ENCODE measurements around the gene CRNN. TPM values are rescaled to one million over a fixed set of nuclear protein-coding genes. Genes with fewer than 3 reads are reported as not detected.

Gene CRNN
- total and polyA plus RNA-seq, 4 donors = 1.4 to 3.0 TPM; not detected in 2

DNA sequence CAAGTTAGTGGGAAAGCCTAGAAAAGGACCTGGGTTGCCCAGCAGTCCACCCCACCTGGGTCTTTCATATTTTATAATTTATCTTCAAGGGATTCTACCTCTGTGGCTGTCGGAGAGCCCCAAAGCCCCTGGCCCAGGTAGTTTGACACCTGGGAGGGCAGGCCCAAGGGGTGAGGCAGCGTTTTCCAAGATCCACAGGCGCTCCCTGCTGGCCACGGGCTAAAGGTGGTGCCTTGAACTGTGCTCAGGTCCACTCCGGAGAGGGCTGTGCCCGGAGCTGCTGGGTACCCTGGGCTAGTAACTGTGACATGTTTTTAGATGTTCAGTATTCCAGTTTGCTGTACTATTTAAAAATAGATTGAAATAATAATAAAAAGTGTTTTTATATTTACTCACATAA, 37.2 kb upstream of the CRNN start:
- intact Hi-C loops (cut with DNase I) = no loop called here
- Histone ChIP-seq H3K4me1 (ENCODE audit: control insufficient read depth in 1 of 2, insufficient read depth in 2 of 2, low read length in 2 of 2) (no peaks in the 10 kb centered on the region), H3K27ac (ENCODE audit: low read depth in 1 of 2, low read length in 2 of 2) (no peak overlapping the region), H3K36me3 (ENCODE audit: control insufficient read depth in 1 of 2, insufficient read depth in 2 of 2, low read length in 1 of 2) (no peaks in the 10 kb centered on the region), H3K27me3 (ENCODE audit: control insufficient read depth in 1 of 2, insufficient read depth in 2 of 2, low read length in 1 of 2) (no peaks in the 10 kb centered on the region), H3K9me3 (ENCODE audit: control insufficient read depth, low read length) (no peaks in the 10 kb centered on the region), H3K4me3 (ENCODE audit: low read length in 2 of 2) (no peak overlapping the region)
- 58 to 59% methylated on average over 6 of the region's 6 CpGs for WGBS, 2 donors
- ATAC-seq (ENCODE audit: low FRiP score) (no peak), DNase-seq (no peak)

DNA sequence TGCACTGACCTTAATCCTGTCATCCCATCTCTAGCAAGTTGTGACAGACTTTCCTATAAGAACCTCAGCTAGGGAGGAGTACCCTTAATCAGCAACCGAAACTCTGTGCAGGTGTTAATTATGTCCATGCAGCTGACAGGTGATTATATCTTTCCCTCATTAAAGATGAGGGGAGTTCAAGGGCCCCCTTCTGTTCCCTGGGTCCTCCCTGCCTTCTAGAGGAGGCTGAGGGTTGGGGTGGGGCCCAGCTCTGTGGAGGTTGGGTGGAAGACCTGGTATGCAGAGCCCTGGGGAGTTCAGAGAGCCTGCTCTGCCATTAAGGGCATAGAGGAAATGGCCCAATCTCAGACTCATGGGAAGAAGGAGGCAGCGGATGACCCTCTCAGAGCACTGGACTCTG, 35.6 kb upstream of the CRNN start:
- whole genome bisulfite sequencing, 2 donors = 89 to 97% methylated on average over 2 of the region's 2 CpGs
- intact Hi-C loops (cut with DNase I) = no loop called here
- H3K4me1 ChIP-seq (ENCODE audit: control insufficient read depth in 1 of 2, insufficient read depth in 2 of 2, low read length in 2 of 2) = no peaks in the 10 kb centered on the region

GRCh38 chr1:152448496-152448895, 34.4 kb upstream of the CRNN start:
- DNase-seq = no peak
- no peaks in the 10 kb centered on the region for H3K27me3 ChIP-seq (ENCODE audit: control insufficient read depth in 1 of 2, insufficient read depth in 2 of 2, low read length in 1 of 2)
- H3K4me3 ChIP-seq (ENCODE audit: low read length in 2 of 2) = no peak overlapping the region
- no peaks in the 10 kb centered on the region for H3K4me1 ChIP-seq (ENCODE audit: control insufficient read depth in 1 of 2, insufficient read depth in 2 of 2, low read length in 2 of 2)
- intact Hi-C loops (cut with DNase I) = no loop called here
- H3K36me3 ChIP-seq (ENCODE audit: control insufficient read depth in 1 of 2, insufficient read depth in 2 of 2, low read length in 1 of 2) = no peaks in the 10 kb centered on the region
- H3K9me3 ChIP-seq (ENCODE audit: control insufficient read depth, low read length) = no peaks in the 10 kb centered on the region
- no peak overlapping the region for H3K27ac ChIP-seq (ENCODE audit: low read depth in 1 of 2, low read length in 2 of 2)
- ATAC-seq (ENCODE audit: low FRiP score) = no peak
- WGBS, 2 donors = 87 to 90% methylated on average over 5 of the region's 5 CpGs

More for the DNA sequence above, 35.6 kb upstream of the CRNN start:
- Histone ChIP-seq H3K9me3 (ENCODE audit: control insufficient read depth, low read length) (no peaks in the 10 kb centered on the region), H3K4me3 (ENCODE audit: low read length in 2 of 2) (no peak overlapping the region), H3K36me3 (ENCODE audit: control insufficient read depth in 1 of 2, insufficient read depth in 2 of 2, low read length in 1 of 2) (no peaks in the 10 kb centered on the region), H3K27me3 (ENCODE audit: control insufficient read depth in 1 of 2, insufficient read depth in 2 of 2, low read length in 1 of 2) (no peaks in the 10 kb centered on the region), H3K27ac (ENCODE audit: low read depth in 1 of 2, low read length in 2 of 2) (no peak overlapping the region)
- ATAC-seq (ENCODE audit: low FRiP score) (no peak), DNase-seq (no peak)

DNA sequence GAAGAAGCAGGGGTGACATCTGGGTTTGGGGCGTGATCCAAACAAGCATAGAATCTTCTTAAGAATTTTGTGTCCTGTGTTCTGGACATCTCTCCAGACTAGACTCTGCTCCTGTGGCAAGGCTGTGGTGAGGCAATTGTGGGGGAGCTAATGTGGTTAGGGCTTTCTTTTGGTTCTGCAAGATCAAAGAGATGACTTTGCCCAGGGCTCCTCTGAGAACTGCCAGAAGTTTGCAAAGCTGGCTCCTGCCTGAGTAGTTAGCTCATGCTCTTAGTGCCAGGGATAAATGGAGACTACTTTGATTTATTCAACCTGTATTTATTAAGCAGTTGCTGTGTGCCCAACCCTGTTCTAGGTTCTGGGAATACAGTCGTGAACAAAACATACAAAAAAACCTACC, 34.0 kb upstream of the CRNN start:
- intact Hi-C loops (cut with DNase I) = no loop called here
- H3K27ac ChIP-seq (ENCODE audit: low read depth in 1 of 2, low read length in 2 of 2) = no peak overlapping the region
- no peaks in the 10 kb centered on the region for H3K27me3 ChIP-seq (ENCODE audit: control insufficient read depth in 1 of 2, insufficient read depth in 2 of 2, low read length in 1 of 2)
- H3K4me1 ChIP-seq (ENCODE audit: control insufficient read depth in 1 of 2, insufficient read depth in 2 of 2, low read length in 2 of 2) = no peaks in the 10 kb centered on the region
- no peaks in the 10 kb centered on the region for H3K36me3 ChIP-seq (ENCODE audit: control insufficient read depth in 1 of 2, insufficient read depth in 2 of 2, low read length in 1 of 2)
- H3K4me3 ChIP-seq (ENCODE audit: low read length in 2 of 2) = no peak overlapping the region
- WGBS, 2 donors = 57 to 65% methylated on average over 2 of the region's 2 CpGs
- DNase-seq (no peak), ATAC-seq (ENCODE audit: low FRiP score) (no peak)
- H3K9me3 ChIP-seq (ENCODE audit: control insufficient read depth, low read length) = no peaks in the 10 kb centered on the region

DNA sequence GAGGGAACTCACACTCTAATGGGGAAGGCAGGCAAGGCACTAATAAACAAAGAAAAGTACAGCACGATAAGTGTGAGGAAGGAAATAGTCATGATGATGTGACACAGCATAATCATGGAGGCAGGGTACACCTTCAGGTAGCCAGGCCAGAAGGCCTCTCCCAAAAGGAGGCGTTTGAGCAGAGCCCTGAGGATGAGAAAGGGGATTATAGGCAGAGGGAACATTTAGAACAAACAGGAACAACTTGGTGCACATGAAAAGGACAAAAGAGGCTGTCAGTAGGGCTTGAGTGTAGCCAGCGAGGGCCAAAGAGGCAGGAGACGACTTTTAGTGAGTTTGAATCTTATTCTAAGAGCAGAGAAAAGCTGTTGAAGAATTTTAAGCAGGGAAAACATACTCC, 33.4 kb upstream of the CRNN start:
- H3K27ac ChIP-seq (ENCODE audit: low read depth in 1 of 2, low read length in 2 of 2) = no peak overlapping the region
- intact Hi-C loops (cut with DNase I) = no loop called here

DNA sequence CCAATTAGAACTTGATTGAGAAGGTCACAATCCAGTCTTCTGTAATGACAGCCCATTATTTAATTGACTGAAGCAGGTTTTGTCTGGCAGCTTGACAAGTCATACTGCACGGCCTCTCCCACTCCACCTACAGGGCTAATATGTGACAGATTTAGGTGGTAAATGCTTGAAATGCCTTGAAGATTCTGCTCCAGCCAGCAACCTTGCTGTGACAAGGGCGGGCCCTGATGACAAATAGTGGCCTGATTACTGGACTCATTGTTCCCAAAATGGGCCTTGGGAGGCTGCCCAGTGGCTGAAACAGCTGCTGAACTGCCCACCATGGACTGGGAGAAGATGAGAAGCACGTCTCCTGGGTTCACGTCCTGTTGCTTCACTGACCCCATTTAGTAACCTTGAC, 30.0 kb upstream of the CRNN start:
- H3K4me3 ChIP-seq (ENCODE audit: low read length in 2 of 2) = no peak overlapping the region
- intact Hi-C loops (cut with DNase I) = loop anchor here (5.0 kb wide), 2 partner anchors 257 to 392 kb away; no protein-coding TSS in a partner anchor
- WGBS, 2 donors = 75 to 81% methylated on average over 4 of the region's 4 CpGs
- no peak for ATAC-seq (ENCODE audit: low FRiP score)
- H3K27ac ChIP-seq (ENCODE audit: low read depth in 1 of 2, low read length in 2 of 2) = no peak overlapping the region
- no peaks in the 10 kb centered on the region for H3K4me1 ChIP-seq (ENCODE audit: control insufficient read depth in 1 of 2, insufficient read depth in 2 of 2, low read length in 2 of 2)
- no peaks in the 10 kb centered on the region for H3K36me3 ChIP-seq (ENCODE audit: control insufficient read depth in 1 of 2, insufficient read depth in 2 of 2, low read length in 1 of 2)
- no peak for DNase-seq
- no peaks in the 10 kb centered on the region for H3K9me3 ChIP-seq (ENCODE audit: control insufficient read depth, low read length)
- no peaks in the 10 kb centered on the region for H3K27me3 ChIP-seq (ENCODE audit: control insufficient read depth in 1 of 2, insufficient read depth in 2 of 2, low read length in 1 of 2)

More for the DNA sequence above, 33.4 kb upstream of the CRNN start:
- WGBS, 2 donors = 75 to 78% methylated on average over 4 of the region's 4 CpGs
- no peak for ATAC-seq (ENCODE audit: low FRiP score)
- no peak overlapping the region for H3K4me3 ChIP-seq (ENCODE audit: low read length in 2 of 2)
- H3K4me1 ChIP-seq (ENCODE audit: control insufficient read depth in 1 of 2, insufficient read depth in 2 of 2, low read length in 2 of 2) = no peaks in the 10 kb centered on the region
- no peaks in the 10 kb centered on the region for H3K27me3 ChIP-seq (ENCODE audit: control insufficient read depth in 1 of 2, insufficient read depth in 2 of 2, low read length in 1 of 2)
- H3K36me3 ChIP-seq (ENCODE audit: control insufficient read depth in 1 of 2, insufficient read depth in 2 of 2, low read length in 1 of 2) = no peaks in the 10 kb centered on the region
- no peaks in the 10 kb centered on the region for H3K9me3 ChIP-seq (ENCODE audit: control insufficient read depth, low read length)
- no peak for DNase-seq

GRCh38 chr1:152442765-152443164, 28.7 kb upstream of the CRNN start:
- H3K4me1 ChIP-seq (ENCODE audit: control insufficient read depth in 1 of 2, insufficient read depth in 2 of 2, low read length in 2 of 2) = no peaks in the 10 kb centered on the region

DNA sequence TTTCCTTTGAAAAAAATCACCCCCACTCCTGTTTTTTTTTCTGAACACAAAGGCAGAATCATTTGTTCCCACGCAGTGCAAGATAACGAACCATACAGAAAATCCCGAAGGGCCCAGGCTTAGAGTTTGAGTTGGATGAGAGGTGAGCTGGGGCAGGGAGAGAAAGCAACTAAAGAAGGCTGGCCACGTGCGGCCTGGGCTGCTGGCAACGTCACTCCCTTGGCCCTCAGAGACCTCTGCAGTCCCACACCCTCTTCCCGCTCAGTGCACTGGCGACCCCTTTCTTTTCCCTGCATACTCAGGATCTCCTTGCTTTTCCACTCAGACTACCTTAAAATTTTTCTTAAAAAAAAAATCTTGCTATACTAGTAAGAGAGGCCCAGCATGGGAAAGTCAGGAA, 28.2 kb upstream of the CRNN start:
- Histone ChIP-seq H3K27ac (ENCODE audit: low read depth in 1 of 2, low read length in 2 of 2) (no peak overlapping the region), H3K27me3 (ENCODE audit: control insufficient read depth in 1 of 2, insufficient read depth in 2 of 2, low read length in 1 of 2) (no peaks in the 10 kb centered on the region), H3K4me1 (ENCODE audit: control insufficient read depth in 1 of 2, insufficient read depth in 2 of 2, low read length in 2 of 2) (no peaks in the 10 kb centered on the region), H3K4me3 (ENCODE audit: low read length in 2 of 2) (no peak overlapping the region), H3K36me3 (ENCODE audit: control insufficient read depth in 1 of 2, insufficient read depth in 2 of 2, low read length in 1 of 2) (no peaks in the 10 kb centered on the region), H3K9me3 (ENCODE audit: control insufficient read depth, low read length) (no peaks in the 10 kb centered on the region)
- intact Hi-C loops (cut with DNase I) = loop anchor here (5.0 kb wide), 2 partner anchors 255 to 390 kb away; no protein-coding TSS in a partner anchor
- ATAC-seq (ENCODE audit: low FRiP score) (no peak), DNase-seq (no peak)
- 10 to 21% methylated on average over 8 of the region's 8 CpGs for WGBS, 2 donors

More at GRCh38 chr1:152442765-152443164, 28.7 kb upstream of the CRNN start:
- no peaks in the 10 kb centered on the region for H3K9me3 ChIP-seq (ENCODE audit: control insufficient read depth, low read length)
- no peaks in the 10 kb centered on the region for H3K36me3 ChIP-seq (ENCODE audit: control insufficient read depth in 1 of 2, insufficient read depth in 2 of 2, low read length in 1 of 2)
- DNase-seq = no peak
- WGBS, 2 donors = 4 to 5% methylated on average over 3 of the region's 3 CpGs
- ATAC-seq (ENCODE audit: low FRiP score) = no peak
- no peaks in the 10 kb centered on the region for H3K27me3 ChIP-seq (ENCODE audit: control insufficient read depth in 1 of 2, insufficient read depth in 2 of 2, low read length in 1 of 2)
- H3K27ac ChIP-seq (ENCODE audit: low read depth in 1 of 2, low read length in 2 of 2) = no peak overlapping the region
- intact Hi-C loops (cut with DNase I) = loop anchor here (5.0 kb wide), 2 partner anchors 255 to 390 kb away; no protein-coding TSS in a partner anchor
- no peak overlapping the region for H3K4me3 ChIP-seq (ENCODE audit: low read length in 2 of 2)

DNA sequence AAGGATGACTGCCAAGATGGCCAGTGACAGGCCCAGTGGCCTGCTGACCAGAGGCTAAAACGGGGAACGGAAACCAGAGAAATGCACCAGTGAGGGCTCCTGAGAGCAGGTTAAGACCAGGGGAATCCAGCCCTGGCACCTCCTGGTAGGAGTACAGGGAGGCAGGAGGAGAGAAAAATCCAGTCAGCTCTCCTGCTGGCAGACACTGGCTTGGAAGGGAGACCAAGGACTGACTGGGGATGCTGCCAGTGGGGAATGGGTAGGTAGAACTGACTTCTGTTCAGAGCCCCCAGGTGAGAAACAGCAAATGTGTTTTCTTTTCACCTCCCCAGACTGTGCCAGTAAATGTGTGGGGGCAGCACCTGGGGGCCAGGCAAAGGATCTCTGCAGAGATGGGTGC, 27.7 kb upstream of the CRNN start:
- WGBS, 2 donors = 34 to 52% methylated on average over 2 of the region's 2 CpGs
- Histone ChIP-seq H3K27me3 (ENCODE audit: control insufficient read depth in 1 of 2, insufficient read depth in 2 of 2, low read length in 1 of 2) (no peaks in the 10 kb centered on the region), H3K9me3 (ENCODE audit: control insufficient read depth, low read length) (no peaks in the 10 kb centered on the region), H3K36me3 (ENCODE audit: control insufficient read depth in 1 of 2, insufficient read depth in 2 of 2, low read length in 1 of 2) (no peaks in the 10 kb centered on the region), H3K4me3 (ENCODE audit: low read length in 2 of 2) (no peak overlapping the region), H3K4me1 (ENCODE audit: control insufficient read depth in 1 of 2, insufficient read depth in 2 of 2, low read length in 2 of 2) (no peaks in the 10 kb centered on the region), H3K27ac (ENCODE audit: low read depth in 1 of 2, low read length in 2 of 2) (no peak overlapping the region)
- no peak for DNase-seq
- intact Hi-C loops (cut with DNase I) = loop anchor here (5.0 kb wide), 2 partner anchors 254 to 389 kb away; no protein-coding TSS in a partner anchor
- no peak for ATAC-seq (ENCODE audit: low FRiP score)

Data from aorta (tissue), 5 donors.